ENCODE results near the gene ETV6. TPM values are rescaled to one million over a fixed set of nuclear protein-coding genes. Genes with fewer than 3 reads are reported as not detected.

Gene ETV6
- total RNA-seq, 2 experiments from 2014 or later = 28.5 to 30.2 TPM

DNA sequence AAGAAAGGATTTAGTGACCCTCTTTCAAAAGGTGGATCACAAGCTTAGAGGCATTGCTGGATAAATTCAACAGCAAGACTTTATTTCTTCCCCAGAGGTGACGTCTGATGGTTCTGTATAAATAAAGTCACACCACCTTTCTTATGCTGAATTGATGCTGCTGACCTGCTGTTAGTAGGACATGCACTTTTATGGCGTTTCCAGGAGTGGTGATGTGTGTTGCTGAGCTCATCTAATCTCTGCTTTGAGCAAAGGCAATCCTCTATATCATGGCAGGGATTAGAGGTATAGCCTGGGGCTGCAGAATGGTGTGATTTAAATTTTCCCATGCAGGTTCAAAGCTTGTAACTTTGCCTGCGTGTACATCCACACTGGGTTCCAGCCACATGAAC is 94.9 kb downstream of the ETV6 start:
- no peaks in the 10 kb centered on the region for H3K36me3 Mint-ChIP-seq (ENCODE audit: low read depth)
- Histone ChIP-seq H3K27ac (ENCODE audit: low read depth in 1 of 2, low read length in 2 of 2) (no peak overlapping the region), H3K4me3 (ENCODE audit: low read length) (no peak overlapping the region), H3K36me3 (ENCODE audit: insufficient read depth, low read length) (no peaks in the 10 kb centered on the region), H3K9me3 (ENCODE audit: control insufficient read depth in 1 of 2, insufficient read depth in 1 of 2, low read length in 2 of 2) (no peaks in the 10 kb centered on the region), H3K4me1 (ENCODE audit: insufficient read depth, low read length) (peaks cover 5% of the 10 kb centered on the region), H3K27me3 (ENCODE audit: control insufficient read depth in 1 of 2, insufficient read depth in 2 of 2, low read length in 2 of 2) (no peaks in the 10 kb centered on the region)
- no peaks in the 10 kb centered on the region for H3K27me3 Mint-ChIP-seq
- peaks cover 67% of the 10 kb centered on the region for H3K4me1 Mint-ChIP-seq (ENCODE audit: low read depth)
- DNase-seq (no peak), ATAC-seq (ENCODE audit: poor library complexity) (no peak)
- intact Hi-C loops (cut with DNase I, micrococcal nuclease) = no loop called here
- H3K9me3 Mint-ChIP-seq = no peaks in the 10 kb centered on the region
- no peak overlapping the region for H3K27ac Mint-ChIP-seq
- POLR2A ChIA-PET = no interaction called here
- TF ChIP-seq, protein P1, sequence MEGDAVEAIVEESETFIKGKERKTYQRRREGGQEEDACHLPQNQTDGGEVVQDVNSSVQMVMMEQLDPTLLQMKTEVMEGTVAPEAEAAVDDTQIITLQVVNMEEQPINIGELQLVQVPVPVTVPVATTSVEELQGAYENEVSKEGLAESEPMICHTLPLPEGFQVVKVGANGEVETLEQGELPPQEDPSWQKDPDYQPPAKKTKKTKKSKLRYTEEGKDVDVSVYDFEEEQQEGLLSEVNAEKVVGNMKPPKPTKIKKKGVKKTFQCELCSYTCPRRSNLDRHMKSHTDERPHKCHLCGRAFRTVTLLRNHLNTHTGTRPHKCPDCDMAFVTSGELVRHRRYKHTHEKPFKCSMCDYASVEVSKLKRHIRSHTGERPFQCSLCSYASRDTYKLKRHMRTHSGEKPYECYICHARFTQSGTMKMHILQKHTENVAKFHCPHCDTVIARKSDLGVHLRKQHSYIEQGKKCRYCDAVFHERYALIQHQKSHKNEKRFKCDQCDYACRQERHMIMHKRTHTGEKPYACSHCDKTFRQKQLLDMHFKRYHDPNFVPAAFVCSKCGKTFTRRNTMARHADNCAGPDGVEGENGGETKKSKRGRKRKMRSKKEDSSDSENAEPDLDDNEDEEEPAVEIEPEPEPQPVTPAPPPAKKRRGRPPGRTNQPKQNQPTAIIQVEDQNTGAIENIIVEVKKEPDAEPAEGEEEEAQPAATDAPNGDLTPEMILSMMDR (IDR thresholded peaks at IDR 0.05) = no peak
- H3K4me3 Mint-ChIP-seq = no peak overlapping the region
- CTCF ChIA-PET = interaction anchor here (0.7 to 1.4 kb wide), 2 partner anchors 12 to 289 kb away, joined by 4 read pairs; no protein-coding TSS in a partner anchor

DNA sequence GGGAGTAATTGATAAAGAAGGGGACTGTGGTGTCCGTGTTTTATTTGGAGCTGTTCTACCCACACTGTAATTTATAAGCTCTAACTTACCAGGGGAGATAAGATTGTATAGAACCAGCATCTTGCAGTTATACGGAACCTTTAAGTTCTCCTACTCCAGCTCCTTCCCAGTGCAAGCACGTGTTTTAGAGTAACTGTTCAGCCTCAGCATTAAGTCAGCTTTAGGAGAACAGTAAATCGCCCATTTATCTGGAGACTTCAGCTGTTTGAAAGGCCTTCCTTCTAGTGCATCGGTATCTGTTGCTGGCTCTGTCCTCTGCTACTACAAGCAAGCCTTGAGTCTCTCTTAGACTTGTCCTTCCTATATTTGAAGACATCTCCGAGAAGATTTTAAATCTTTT is 95.6 kb downstream of the ETV6 start:
- no peak overlapping the region for H3K4me3 Mint-ChIP-seq
- ChIA-PET POLR2A (interaction anchor here (1.2 kb wide), 1 partner anchor 13 kb away, joined by 5 read pairs; no protein-coding TSS in a partner anchor), CTCF (interaction anchor here (1.4 kb wide), 1 partner anchor 13 kb away, joined by 4 read pairs; no protein-coding TSS in a partner anchor)

DNA sequence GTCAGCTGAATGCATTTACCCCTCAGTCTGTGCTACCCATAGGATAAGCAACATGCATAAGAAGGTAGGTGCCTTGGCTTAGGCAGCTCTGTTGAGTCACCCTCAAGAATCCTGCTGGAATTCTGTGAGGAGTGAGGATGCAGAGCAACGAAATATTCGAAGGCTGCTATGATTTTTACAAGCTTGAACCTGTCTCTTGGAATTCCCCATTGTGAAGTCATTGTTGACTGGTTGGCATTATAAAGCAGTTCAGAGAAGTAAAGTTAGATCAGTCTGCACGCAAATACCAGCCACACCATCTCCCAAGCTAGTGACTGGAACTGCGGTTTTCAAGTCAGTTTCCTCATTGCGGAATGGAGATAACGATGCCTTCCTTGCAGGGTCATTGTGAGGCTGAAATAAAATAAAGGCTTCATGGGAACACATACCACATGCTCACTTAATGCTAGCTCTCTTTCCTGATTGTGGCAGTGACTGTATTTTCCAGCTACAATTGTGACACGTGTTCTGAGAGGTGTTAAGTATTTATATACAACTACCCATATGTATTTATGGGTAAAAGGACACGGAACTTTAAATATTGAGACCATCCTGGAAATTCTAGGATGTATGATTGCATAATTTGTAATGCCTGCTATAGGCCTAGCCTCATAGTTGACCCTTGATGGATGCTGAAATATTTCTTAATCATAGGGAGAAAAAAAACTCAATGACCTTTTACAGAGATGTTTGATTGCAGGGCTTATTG is 96.7 kb downstream of the ETV6 start:
- H3K27ac Mint-ChIP-seq = no peak overlapping the region
- intact Hi-C loops (cut with DNase I, micrococcal nuclease) = no loop called here
- peaks cover 7% of the 10 kb centered on the region for H3K4me1 ChIP-seq (ENCODE audit: insufficient read depth, low read length)
- ChIA-PET POLR2A (interaction anchor here (1.2 kb wide), 1 partner anchor 12 kb away, joined by 5 read pairs; no protein-coding TSS in a partner anchor), CTCF (no interaction called here)
- ATAC-seq (ENCODE audit: poor library complexity) = no peak
- no peak overlapping the region for H3K27ac ChIP-seq (ENCODE audit: low read depth in 1 of 2, low read length in 2 of 2)
- H3K27me3 Mint-ChIP-seq = no peaks in the 10 kb centered on the region
- no peak overlapping the region for H3K4me3 ChIP-seq (ENCODE audit: low read length)
- no peaks in the 10 kb centered on the region for H3K9me3 ChIP-seq (ENCODE audit: control insufficient read depth in 1 of 2, insufficient read depth in 1 of 2, low read length in 2 of 2)
- peaks cover 61% of the 10 kb centered on the region for H3K4me1 Mint-ChIP-seq (ENCODE audit: low read depth)
- no peaks in the 10 kb centered on the region for H3K27me3 ChIP-seq (ENCODE audit: control insufficient read depth in 1 of 2, insufficient read depth in 2 of 2, low read length in 2 of 2)
- H3K9me3 Mint-ChIP-seq = no peaks in the 10 kb centered on the region
- no peaks in the 10 kb centered on the region for H3K36me3 ChIP-seq (ENCODE audit: insufficient read depth, low read length)
- peak in 2 of 14 experiments; percentile 65 to 75 for DNase-seq
- no peak overlapping the region for H3K4me3 Mint-ChIP-seq
- no peaks in the 10 kb centered on the region for H3K36me3 Mint-ChIP-seq (ENCODE audit: low read depth)
- TF ChIP-seq, protein P1 (IDR thresholded peaks at IDR 0.05) = no peak

More for the DNA sequence above, 95.6 kb downstream of the ETV6 start:
- H3K9me3 ChIP-seq (ENCODE audit: control insufficient read depth in 1 of 2, insufficient read depth in 1 of 2, low read length in 2 of 2) = no peaks in the 10 kb centered on the region
- no peaks in the 10 kb centered on the region for H3K36me3 ChIP-seq (ENCODE audit: insufficient read depth, low read length)
- DNase-seq (no peak), ATAC-seq (ENCODE audit: poor library complexity) (no peak)
- Mint-ChIP-seq H3K36me3 (ENCODE audit: low read depth) (no peaks in the 10 kb centered on the region), H3K27me3 (no peaks in the 10 kb centered on the region), H3K27ac (no peak overlapping the region), H3K4me1 (ENCODE audit: low read depth) (peaks cover 71% of the 10 kb centered on the region), H3K9me3 (no peaks in the 10 kb centered on the region)
- TF ChIP-seq, protein P1 (IDR thresholded peaks at IDR 0.05) = no peak
- H3K4me3 ChIP-seq (ENCODE audit: low read length) = no peak overlapping the region
- H3K4me1 ChIP-seq (ENCODE audit: insufficient read depth, low read length) = peaks cover 8% of the 10 kb centered on the region
- intact Hi-C loops (cut with DNase I, micrococcal nuclease) = no loop called here
- no peak overlapping the region for H3K27ac ChIP-seq (ENCODE audit: low read depth in 1 of 2, low read length in 2 of 2)
- H3K27me3 ChIP-seq (ENCODE audit: control insufficient read depth in 1 of 2, insufficient read depth in 2 of 2, low read length in 2 of 2) = no peaks in the 10 kb centered on the region
